K562 (cell line): ENCODE data around the gene GGACT. TPM values are rescaled to one million over a fixed set of nuclear protein-coding genes. Genes with fewer than 3 reads are reported as not detected.

Experiments used
- BHLHE40 ChIP-seq: IDR thresholded peaks from 2 replicates; pipeline ENCODE4 v1.6.1; 2011; ENCODE audit warnings: low read length, improper control_type of control experiment
- CBFB ChIP-seq: sonication (generic); formaldehyde crosslinking; IDR thresholded peaks from 2 replicates; pipeline ENCODE4 v1.4.0; 2020; ENCODE audit warnings: mild to moderate bottlenecking, missing genetic modification reagents
- CTCF ChIP-seq, 3 experiments: IDR thresholded peaks in 2 of 3; conservative IDR thresholded peaks in 1 of 3; 2 replicates each; pipeline ENCODE4 v1.5.1; 2011 to 2012; ENCODE audit warnings: low read length in 3 of 3, mild to moderate bottlenecking in 3 of 3, control low read depth in 2 of 3, improper control_type of control experiment in 1 of 3, inconsistent platforms in 1 of 3, low read depth in 1 of 3, mixed read lengths in 1 of 3, moderate library complexity in 1 of 3; ENCODE audit not compliant: insufficient read depth in 2 of 3
- DEAF1 ChIP-seq: fragments of 450-650 bp; formaldehyde crosslinking; IDR thresholded peaks from 2 replicates; pipeline ENCODE4 v1.4.0; 2020; ENCODE audit warnings: mild to moderate bottlenecking, moderate library complexity
- E2F6 ChIP-seq, 2 experiments: IDR thresholded peaks; 2 replicates each; pipeline ENCODE4 v1.6.1; 2011; ENCODE audit warnings: borderline replicate concordance in 1 of 2, control low read depth in 1 of 2, low read depth in 1 of 2, low read length in 1 of 2, mild to moderate bottlenecking in 1 of 2, mixed read lengths in 1 of 2, moderate library complexity in 1 of 2; ENCODE audit not compliant: insufficient read depth in 1 of 2, insufficient read length in 1 of 2, poor library complexity in 1 of 2, severe bottlenecking in 1 of 2; ENCODE audit errors: extremely low read depth in 1 of 2
- FOXJ3 ChIP-seq: sonication (generic); formaldehyde crosslinking; IDR thresholded peaks from 2 replicates; pipeline ENCODE4 v1.4.0; 2020; ENCODE audit warnings: mild to moderate bottlenecking, missing genetic modification reagents
- GABPB1 ChIP-seq: sonication (generic); formaldehyde crosslinking; IDR thresholded peaks from 2 replicates; pipeline ENCODE4 v1.8.0; 2022; ENCODE audit warnings: mild to moderate bottlenecking, missing genetic modification reagents
- SAP30 ChIP-seq: fragments of 200-600 bp; sonication (generic); IDR thresholded peaks from 2 replicates; pipeline ENCODE4 v1.6.1; 2012; ENCODE audit warnings: borderline replicate concordance, low read depth, mild to moderate bottlenecking, moderate library complexity, low read length, control low read depth, inconsistent platforms; ENCODE audit not compliant: insufficient read depth, poor library complexity, severe bottlenecking
- SMAD4 ChIP-seq: fragments of 250-450 bp; sonication (Bioruptor Pico); conservative IDR thresholded peaks from 2 replicates; pipeline ENCODE4 v1.8.0; 2021; ENCODE audit warnings: inconsistent platforms, mild to moderate bottlenecking, moderate library complexity
- ZBTB34 ChIP-seq: fragments of 250-450 bp; sonication (Bioruptor Pico); IDR thresholded peaks from 2 replicates; pipeline ENCODE4 v1.8.0; 2021; ENCODE audit warnings: mild to moderate bottlenecking, moderate library complexity
- ZNF407 ChIP-seq: fragments of 450-650 bp; IDR thresholded peaks from 2 replicates; pipeline ENCODE4 v1.6.1; 2016; ENCODE audit warnings: low read depth
- polyA plus RNA-seq, 8 experiments: library from polyadenylated mRNA; depleted of rRNA in 4 of 8; stranded (reverse) in 5 of 8; unstranded in 3 of 8; fragments of >200 nt; fragmentation: Nextera tagmentation in 2 of 8; fragmentation: Illumina TruSeq in 1 of 8; extraction: Ambion mirVana in 2 of 8; extraction: Trizol in 1 of 8; gene quantifications; 2 replicates each; pipeline versions ENCODE4 v1.2.1 to v1.2.3, GENCODE V29; 2011 to 2014; ENCODE audit warnings: inconsistent platforms in 1 of 8, missing spikeins in 1 of 8
- total RNA-seq, 7 experiments: library from RNA; depleted of rRNA in 6 of 7; stranded (reverse); fragments of >200 nt in 6 of 7; fragmentation: Illumina TruSeq in 2 of 7; extraction: Trizol in 2 of 7; gene quantifications; 2 replicates each; pipeline versions ENCODE4 v1.2.1 to v1.2.3, GENCODE V29; 2011 to 2021; ENCODE audit warnings: low replicate concordance in 1 of 7

The GGACT gene
- total and polyA plus RNA-seq, 9 of the 15 experiments (the other 6 are each of a cell fraction or from before 2014, with no cell fraction given) = 0.20 to 3.2 (median 1.7) TPM

- TF ChIP-seq BHLHE40 (no peak), ZBTB34 (no peak), DEAF1 (peak; percentile 71), GABPB1 (no peak), SAP30 (no peak), SMAD4 (CRISPR knock-in tag) (no peak), CBFB (CRISPR knock-in tag) (no peak), E2F6 (IDR thresholded peaks at IDR 0.05; ENCODE audit: borderline replicate concordance in 1 of 2, extremely low read depth in 1 of 2, insufficient read depth in 1 of 2, insufficient read length in 1 of 2, low read depth in 1 of 2, low read length in 1 of 2, poor library complexity in 1 of 2, severe bottlenecking in 1 of 2) (no peak), FOXJ3 (no peak), ZNF407 (no peak), CTCF (IDR thresholded peaks at IDR 0.05 in 2 of 3, conservative IDR thresholded peaks at IDR 0.05 in 1 of 3; ENCODE audit: insufficient read depth in 2 of 3, low read depth in 1 of 3, low read length in 3 of 3) (peak; percentile 83 to 86 (median 85))
These were observed 73.7 kb downstream of the GGACT start (continued) for GRCh38 chr13:100514788-100515409.
